ENCODE measurements around the gene SRGAP2C.
A peak's percentile ranks its signal among the peaks of the same experiment; 100 is the strongest.
"Not testable (repeated sequence)": the region's sequence is repeated elsewhere in the genome, so short reads cannot be mapped to it uniquely, and the experiment has no call there.

Gene SRGAP2C

DNA sequence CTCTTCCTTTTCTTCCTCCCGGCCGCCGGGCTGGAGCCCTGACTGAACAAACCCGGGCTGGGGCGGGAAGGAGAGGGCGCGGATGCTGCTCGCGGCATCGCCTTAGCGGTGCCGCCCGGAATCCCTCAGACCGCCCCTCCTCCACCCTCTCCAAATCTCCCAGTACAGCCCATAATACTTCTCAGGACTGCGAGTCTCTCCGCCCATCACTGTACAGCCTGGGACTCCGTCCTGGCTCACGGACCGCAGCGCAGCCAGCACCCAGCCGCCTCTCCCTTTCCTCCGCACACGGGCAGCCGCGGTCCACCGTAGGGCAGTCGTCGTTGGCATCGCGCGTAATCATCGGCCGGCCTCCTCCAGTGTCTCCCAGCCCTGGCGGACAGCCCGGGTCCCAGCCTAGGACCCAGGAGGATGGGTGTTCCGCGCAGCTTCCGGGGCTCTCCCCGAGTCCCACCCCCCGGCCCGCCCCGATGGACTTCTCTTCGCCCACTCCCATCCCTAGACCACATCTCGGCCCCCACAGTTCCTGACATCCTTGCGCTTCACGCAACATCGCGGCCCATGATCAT, 449 bp downstream of the SRGAP2C start:
- DNase-seq: not testable (repeated sequence)

DNA sequence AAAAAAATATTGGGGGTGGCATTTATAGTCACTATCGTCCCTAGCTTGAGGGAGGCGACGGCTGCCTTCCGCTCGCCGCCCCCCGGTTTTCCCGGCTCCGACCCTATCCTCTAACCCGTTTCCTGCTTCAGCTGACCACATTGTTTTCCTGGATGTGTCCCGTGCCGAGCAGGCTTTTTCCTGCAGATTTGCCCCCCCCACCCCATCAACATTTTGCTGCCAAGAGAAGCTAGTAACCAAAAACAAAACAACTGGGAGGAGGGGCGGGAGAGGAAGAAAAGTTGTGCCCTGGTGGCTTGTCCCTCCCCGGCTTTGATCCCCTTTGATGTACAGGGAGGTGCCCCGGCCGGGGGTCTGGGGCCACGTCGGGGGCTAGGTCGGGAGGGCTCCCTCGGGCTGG, 1.4 kb downstream of the SRGAP2C start:
- not testable (repeated sequence) for DNase-seq

DNA sequence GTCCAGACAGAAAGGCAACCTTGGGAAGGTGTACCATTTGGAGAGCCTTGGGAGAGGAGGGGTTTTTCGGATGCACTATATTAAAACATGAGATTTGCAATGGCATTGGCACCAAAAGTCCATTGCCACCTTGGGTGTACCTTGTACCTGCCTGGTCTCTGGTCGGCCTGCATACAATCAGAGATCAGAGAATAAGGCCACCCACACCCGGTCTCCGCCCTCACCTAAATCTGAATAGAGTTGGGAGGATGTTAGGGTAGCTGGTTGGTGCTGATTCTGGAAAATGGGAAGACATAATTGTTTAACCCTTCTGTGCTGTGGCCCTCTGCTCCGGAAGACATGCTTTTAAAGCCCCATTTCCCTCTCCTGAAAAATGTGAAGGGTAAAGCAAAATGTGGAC, 3.1 kb downstream of the SRGAP2C start:
- peak in 1 of 56 donors; percentile 3 for DNase-seq

DNA sequence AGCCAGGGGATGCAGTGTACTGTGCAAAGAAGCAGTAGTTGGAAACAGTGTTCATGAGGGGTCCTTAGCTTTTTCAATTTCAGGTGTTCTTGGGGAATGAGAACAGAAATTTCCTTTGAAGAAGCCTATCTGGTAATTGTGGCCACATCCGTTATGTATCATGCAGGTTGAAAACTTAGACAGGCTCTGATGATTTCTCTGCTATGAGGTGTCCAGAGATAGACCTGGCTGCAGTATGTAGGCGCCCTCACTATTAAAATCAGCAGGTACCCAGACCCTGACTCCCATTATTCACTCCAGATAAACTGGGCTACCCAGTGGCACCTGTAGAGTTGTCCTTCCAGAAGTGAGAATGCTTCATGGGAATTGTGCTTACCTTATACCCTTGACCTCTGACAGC, 7.7 kb downstream of the SRGAP2C start:
- DNase-seq: not testable (repeated sequence)

DNA sequence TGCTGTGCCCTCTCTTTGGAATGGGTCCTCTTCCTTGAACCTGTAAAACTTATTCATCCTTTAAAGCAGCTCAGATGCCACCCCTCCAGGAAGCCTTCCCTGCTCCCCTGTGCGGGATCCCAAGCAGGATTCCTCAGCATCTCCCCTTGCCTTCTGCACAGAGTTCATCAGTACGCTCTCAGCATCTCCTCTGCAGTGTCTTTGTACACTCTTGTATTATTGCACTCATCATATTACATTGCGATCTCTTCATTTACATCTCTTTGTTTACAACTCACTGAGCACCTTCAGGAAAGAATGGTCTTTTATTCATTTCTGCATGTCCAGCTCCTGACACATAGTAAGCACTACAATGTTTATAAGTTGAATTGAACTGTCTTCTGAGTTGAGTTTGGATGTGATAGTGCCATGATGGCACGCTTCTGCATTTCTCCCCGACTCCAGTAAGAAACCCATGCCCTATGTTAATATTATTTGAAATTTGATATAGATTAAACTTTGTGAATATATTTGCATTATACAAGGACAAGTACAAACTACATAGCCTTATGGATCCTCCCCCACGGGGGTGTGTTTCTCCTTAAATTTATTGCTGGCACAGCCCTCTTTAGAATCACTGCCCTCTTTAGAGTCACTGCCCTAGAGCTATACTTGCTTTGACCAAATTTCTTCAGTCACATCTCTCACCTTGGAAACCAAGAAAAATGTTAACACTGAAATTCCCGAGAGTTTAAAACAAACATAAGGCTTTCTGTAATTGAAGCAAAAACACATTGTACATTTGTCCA, 12.5 kb downstream of the SRGAP2C start:
- not testable (repeated sequence) for DNase-seq

DNA sequence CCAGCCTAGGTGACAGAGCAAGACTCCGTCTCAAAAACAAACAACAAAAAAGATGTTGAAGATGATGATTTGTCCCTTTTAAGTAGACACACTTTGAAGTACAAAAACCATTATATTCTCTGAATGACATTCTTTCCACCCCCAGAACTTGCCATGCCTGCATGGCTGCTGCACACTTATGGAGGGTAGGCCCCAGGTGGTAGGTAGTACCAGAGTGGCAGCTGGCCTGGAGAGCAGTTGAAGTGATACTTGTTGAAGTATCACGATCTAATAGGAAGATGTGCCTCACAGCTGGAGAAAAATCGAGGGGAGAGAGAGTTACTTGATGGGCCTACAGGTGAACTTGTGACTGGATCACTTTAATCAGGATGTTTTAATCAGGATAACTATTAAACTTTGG, 15.0 kb downstream of the SRGAP2C start:
- DNase-seq: not testable (repeated sequence)

DNA sequence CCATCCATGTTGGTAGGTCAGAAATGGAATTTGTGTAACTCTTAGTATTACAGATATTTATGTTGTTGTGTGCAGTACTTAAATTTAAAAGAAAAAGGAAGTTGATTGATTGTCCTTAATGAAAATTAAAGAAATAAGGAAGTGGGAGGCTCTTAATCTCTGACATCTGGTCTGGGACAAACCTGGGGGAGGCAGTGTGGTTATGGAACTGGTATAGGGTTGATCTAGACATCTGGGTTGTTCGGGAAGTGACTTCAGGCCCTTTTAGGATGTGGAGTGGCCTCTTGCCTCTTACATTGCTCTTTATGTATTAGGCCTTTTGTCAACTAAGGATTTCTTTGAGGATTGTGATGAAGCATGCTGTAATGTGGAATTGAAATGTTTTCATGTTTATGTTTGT, 15.5 kb downstream of the SRGAP2C start:
- not testable (repeated sequence) for DNase-seq

DNA sequence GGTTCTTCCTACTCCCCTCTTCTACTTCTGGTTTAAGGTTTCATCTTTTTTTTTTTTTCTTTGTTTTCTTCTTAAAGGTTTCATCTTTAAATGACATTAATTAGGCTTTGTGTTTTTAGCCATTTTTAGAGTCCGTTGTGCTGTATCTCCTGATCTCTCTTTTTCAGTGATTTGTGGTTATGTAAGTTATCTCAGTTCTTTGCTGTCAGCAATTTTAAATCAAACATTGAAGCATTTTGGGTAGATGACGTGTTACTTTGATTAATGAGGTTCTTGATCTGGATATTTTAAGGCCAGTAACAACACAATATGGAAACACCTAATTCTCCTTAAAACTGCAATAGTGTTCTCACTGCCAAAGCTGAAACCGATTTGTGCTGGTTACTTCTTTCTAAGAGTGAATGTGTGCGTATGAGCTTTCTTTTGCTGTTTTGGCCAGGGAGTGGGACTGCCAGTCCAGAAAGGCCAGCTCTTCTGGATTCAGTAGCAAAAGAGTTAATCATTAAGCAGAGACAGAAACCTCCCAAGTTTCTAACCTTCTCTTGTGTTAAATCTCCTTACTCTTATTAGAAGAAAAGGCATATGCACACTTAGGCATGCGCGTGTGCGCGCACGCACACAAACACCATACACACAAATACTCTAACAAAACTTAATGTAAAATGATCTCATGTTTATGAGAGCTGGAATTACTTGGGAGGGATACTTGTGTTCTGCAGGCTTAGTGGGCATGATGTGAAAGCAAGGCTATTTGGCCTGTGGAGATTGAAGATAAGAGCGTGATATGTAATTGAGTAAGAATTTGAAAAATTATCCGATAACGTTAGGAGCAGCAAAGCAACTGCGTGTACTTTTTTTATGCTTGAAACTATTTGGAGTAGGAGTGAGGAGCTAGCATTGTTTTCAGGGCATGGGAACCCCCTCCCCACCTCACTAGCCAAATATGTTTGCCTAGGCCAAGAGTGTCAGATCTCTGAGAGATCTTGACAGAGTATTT, 16.5 kb downstream of the SRGAP2C start:
- not testable (repeated sequence) for DNase-seq

DNA sequence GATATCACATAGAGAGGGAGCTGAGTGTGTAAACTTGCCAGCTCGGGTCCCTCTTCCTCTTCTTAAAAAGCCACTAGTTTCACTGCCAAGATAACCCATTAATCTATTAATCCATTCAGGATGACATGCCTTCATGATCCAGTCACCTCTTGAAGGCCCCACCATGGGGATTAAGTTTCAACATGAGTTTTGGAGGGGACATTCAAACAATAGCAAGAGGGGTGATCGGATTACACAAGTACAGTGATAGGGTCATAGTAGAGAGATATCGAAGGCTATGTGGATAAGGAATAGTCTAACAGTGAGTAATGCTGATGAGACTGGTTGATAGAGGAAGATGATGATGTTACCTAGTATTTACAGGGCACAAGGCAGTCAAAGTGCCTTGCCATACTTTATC, 18.2 kb downstream of the SRGAP2C start:
- DNase-seq: not testable (repeated sequence)

DNA sequence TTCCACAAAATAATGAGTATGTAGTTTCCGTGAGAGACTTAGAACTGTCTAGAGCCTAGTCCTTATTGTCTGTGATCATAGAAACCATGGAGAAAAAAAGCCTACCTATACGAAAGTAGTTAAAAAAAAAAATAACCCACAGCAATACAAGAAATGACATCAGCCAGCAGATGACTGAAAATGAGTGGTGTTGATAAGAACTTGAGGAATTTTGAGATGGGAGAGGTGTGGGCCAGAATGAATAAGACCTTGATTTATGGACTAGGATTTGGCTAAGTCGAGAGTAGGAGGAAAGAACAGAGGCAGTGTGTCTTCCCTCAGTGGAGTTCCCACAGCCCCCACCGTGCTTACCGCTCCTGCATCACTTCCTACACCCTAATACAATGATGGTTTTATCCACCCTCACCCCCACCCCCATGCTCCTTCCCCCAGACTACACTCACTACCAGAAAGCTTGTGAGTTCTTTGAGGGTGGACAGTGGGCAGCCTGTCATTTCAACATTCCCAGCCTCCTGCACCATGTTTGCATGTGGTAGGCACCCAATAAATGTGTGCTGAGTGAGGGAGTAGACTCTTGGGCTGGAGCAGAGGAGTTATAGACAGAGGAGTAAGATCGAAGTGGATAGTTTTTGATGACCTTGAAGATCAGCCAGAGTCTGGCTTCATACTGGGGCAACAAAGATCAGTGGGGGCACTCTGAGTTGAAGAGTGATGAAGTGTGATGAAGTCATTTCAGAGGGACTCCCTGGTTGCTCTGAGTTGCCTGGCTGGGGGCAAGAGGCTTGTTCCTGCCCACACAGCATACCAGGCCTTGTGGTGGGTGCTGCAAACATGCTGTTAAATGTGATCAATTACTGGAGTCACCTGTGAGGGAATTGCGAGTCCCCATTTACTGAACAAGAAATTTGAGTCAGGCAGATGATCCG, 21.3 kb downstream of the SRGAP2C start:
- peak in 1 of 56 donors; percentile 3 for DNase-seq

DNA sequence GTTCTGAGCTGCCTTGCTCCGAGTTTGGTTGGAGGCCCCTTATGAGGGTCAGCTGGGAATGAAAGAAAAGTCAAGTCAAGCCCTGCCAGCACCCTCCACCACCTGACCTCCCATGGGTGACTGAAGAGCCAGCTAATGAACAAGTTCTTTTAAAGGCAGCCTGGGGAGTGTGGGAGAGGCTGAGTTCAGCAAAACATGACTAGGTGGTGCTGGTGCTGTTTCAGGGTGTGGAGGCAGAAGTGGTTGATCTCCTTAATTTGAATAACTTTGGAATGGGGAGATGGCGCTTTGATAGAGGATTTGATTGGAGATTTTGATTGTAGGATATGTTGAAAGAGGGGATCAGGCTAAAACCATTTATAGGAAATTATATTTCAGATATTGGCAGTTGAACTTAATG, 22.6 kb downstream of the SRGAP2C start:
- peak in 1 of 56 donors; percentile 7 for DNase-seq

DNA sequence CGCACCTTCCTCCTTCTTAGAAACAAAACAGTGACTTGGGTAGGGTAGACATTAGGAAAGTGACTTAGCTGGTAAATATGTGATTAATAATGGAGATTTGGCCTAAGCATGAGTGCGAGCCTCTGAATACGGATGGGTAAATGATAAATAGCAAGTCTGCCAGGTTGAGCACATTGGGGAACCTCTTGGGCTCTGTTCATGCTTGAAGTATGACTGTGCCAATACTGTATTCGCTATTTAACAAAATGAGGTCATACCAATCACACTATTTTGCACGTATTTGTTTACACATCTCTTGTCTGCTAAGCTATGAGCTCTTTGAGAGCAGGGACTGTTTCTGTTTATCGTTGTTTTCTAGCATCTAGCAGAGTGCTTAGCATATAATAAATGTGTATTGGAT, 23.6 kb downstream of the SRGAP2C start:
- not testable (repeated sequence) for DNase-seq

DNA sequence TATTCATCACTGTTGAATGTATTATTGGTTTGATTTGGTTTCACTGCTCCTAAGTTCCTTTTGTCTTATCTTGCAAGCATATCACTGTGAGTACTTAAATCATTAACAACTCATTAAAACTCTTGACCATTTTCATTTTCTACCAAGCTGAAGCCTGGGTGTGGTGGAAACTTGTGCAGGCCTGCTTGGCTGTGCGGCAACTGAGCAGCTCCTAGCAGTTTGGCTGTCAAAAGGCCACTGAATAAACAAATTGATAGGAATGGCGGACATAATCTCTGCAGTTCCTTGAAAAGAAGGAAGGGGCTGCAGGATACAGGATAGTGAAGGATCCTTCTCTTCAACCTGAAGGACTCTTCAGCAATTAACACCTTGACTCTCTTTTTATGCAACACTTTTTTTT, 26.0 kb downstream of the SRGAP2C start:
- DNase-seq: not testable (repeated sequence)

DNA sequence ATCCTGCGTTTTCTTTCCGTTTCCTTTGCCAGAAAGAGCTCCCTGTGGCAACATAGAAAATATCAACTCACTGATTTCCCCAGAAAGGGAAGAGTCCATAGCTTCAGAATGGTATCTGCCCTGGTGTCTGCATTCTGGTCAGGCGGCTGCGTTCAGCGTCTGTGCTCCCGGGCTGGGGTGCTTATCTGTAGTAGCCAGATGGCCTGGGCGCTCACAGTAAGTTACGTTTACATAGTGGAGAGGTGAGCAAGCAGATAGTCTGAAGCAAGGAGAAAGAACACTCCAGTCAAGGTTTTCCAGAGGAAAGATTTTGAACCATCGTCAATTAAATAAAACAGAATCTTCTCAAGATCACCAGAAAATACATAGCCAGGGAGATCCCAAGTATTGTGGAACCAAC, 28.7 kb downstream of the SRGAP2C start:
- DNase-seq: not testable (repeated sequence)

DNA sequence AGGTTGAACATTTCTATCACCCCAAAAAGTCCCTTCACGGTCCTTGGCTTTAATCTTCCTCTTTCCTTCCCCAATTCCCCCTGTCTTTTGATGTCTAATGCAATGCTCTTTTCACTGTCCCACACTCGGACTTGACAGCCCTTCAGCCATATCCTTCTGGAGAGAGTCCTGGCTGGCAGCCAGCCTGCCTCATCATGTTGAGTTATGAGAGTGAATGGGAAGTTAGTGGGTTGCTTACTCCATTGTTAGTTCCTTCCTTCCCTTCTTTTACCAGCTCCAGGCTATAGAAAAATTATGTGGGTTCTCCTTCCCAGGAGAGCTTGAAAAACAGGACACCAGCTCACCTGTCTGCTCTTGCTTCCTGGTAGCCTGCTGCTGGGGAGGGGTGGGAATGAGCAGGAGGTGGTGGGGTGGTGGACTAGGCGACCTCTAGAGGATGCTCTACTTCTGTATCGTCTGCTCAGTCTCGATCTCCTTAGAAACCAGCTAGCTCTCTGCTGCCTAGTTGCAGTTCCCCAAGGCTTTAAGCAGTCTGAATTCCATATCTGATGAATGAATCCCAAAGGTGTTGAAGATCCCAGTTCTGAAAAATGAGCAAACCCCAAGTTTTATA, 29.9 kb downstream of the SRGAP2C start:
- not testable (repeated sequence) for DNase-seq

DNA sequence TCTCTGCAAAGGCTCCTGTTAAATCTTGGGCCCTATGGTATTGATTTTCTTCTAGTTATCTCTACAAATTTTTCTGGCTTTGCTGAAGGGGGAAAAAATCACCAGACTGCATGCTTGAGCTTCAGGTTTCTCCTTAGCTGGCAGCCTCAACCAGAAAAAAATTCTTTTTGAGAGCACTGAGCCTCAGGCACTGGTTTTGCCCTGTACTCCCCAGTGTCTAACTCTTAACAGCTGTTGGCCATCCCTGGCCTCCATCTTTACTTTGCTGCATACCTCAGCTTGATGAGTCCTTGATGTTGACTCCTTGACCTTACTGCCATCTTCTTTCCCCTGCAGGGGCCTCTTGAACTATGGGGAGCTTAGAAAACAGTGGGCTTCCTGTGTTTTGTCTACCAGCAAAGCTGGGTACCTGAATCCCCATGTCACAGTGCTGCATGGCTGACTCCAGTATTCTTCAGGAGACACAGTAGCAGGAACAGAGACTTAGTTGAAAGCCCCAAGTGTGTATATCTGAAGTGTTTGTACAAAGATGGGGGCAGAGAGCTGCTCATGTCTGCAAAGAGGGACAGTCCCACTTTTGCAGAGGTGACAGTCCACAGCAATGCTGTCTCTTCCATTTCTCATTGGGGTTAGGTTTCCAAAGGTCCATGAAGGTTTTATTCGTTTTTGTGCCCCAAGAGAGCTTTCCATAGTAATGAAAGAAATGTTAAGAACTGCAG, 31.1 kb downstream of the SRGAP2C start:
- not testable (repeated sequence) for DNase-seq

DNA sequence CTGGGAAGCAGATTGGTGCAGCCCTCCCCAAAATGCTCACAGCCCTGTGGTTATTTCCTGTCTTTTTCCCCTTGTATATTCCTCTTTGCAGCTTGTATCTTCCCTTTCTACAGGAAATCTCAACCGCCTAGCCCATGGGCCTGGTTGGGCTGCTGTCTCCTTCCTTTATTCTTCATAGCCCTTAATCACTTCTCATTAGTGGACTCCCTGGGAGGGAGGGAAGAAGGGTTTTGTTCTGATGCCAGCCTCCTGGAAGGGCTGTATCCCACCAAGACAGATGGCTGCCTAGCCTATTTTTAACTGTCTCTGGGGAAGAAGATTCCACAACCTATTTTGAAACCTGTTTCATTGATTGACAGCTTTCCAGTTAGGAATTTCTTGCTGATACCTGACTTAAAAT, 31.9 kb downstream of the SRGAP2C start:
- DNase-seq: not testable (repeated sequence)

DNA sequence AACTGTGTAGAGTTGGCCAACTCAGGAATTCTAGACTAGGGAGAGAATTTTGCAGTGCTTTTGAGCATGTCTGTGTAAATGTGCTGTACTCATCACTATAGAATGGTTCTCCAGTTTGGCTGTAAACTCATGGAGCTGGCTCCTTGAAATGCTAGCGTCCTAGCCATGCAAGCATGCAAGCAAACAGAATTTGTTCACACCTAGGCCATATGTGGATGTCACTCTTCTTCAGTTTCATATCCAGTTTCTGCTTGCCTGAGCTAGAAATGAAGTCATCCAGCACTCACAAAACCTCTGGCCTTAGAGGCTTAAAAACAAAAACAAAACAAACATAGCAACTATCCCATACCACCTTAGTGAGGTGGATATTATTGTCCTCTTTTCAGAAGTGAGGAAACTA, 37.0 kb downstream of the SRGAP2C start:
- DNase-seq: not testable (repeated sequence)

DNA sequence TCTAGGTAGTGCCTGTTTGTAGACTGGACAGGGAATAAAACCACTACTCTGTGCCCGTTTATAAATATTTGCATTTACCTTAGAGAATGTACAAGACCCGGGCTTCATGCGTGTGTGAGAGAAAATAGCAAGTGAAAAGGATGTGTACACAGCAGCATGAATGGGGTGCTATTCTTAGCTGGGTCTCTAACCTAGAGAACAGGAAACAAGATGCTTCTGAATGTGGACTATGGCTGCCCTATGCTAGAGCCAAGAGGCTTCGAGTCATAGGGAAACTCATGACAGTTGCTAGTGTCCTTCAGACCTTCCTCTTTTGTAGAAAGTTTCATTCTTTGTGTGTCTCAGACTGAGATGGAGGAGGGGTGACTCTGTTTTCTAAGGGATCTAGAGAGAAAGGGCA, 39.9 kb downstream of the SRGAP2C start:
- not testable (repeated sequence) for DNase-seq

Measured in nucleus accumbens (tissue), 56 donors.